ENCODE data around the gene RIN2.
"Not testable (repeated sequence)": the region's sequence is repeated elsewhere in the genome, so short reads cannot be mapped to it uniquely, and the experiment has no call there.

RIN2 gene

GRCh38 chr20:19750907-19751636, 7.0 kb upstream of the RIN2 start:
- in situ Hi-C loops (cut with HindIII; ENCODE audit: low pct_ligation_motif_present, low sequenced_read_pairs) = no loop called here
- Histone ChIP-seq H3K27me3 (replicated peaks) (no peaks in the 10 kb centered on the region), H3K27ac (no peak overlapping the region), H3K36me3 (replicated peaks) (no peaks in the 10 kb centered on the region), H3K4me3 (ENCODE audit: low read depth, low read length) (no peak overlapping the region)
- DNase-seq = no peak
- TF ChIP-seq CTCF (IDR thresholded peaks at IDR 0.05; ENCODE audit: low read depth, low read length, missing control alignments) = no peak

GRCh38 chr20:19754201-19754600, 3.9 kb upstream of the RIN2 start:
- H3K4me3 ChIP-seq (ENCODE audit: low read depth, low read length); H3K36me3 ChIP-seq (replicated peaks); in situ Hi-C loops (cut with HindIII; ENCODE audit: low pct_ligation_motif_present, low sequenced_read_pairs); H3K27ac ChIP-seq; DNase-seq; H3K27me3 ChIP-seq (replicated peaks): not testable (repeated sequence)

DNA sequence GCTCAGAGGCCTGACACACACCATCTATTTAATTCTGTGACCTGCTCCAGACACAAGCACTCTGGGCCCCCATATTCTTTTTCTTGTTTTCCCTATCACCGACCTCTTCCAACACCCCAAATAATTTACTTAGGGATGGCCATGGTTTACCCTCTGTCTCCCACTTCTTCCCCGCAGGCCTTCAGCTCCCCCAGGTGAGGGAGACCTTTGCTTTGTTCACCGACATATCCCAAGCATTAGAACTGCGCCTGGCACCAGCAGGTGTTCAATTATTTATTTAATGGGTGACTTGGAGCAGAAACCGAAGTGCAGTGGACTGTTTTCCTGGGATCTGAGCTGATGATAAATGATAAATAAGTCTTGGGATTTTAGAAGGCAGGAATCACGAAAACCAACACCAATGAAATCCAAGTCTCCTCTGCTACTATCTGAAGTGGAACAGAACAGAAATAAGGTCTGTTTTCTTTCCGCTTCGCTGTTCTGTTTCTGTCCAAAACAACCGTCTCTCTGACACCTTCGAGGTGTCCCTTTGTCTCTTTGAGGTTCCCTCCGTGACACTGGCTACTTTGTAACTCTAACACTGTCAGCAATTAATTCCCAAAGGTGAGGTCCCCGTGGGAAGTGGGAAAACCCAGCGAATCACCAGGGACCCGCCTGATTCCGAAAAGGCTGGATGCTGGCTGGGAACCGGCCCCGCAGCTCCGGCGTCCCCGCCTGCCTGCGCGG, 1.1 kb upstream of the RIN2 start:
- no peak for DNase-seq
- no peak for TF ChIP-seq CTCF (IDR thresholded peaks at IDR 0.05; ENCODE audit: low read depth, low read length, missing control alignments)
- peak overlapping the region; percentile 28 for H3K27ac ChIP-seq
- in situ Hi-C loops (cut with HindIII; ENCODE audit: low pct_ligation_motif_present, low sequenced_read_pairs) = no loop called here
- peak overlapping the region; percentile 87 for H3K4me3 ChIP-seq (ENCODE audit: low read depth, low read length)
- no peaks in the 10 kb centered on the region for H3K36me3 ChIP-seq (replicated peaks)
- H3K27me3 ChIP-seq (replicated peaks) = no peaks in the 10 kb centered on the region

DNA sequence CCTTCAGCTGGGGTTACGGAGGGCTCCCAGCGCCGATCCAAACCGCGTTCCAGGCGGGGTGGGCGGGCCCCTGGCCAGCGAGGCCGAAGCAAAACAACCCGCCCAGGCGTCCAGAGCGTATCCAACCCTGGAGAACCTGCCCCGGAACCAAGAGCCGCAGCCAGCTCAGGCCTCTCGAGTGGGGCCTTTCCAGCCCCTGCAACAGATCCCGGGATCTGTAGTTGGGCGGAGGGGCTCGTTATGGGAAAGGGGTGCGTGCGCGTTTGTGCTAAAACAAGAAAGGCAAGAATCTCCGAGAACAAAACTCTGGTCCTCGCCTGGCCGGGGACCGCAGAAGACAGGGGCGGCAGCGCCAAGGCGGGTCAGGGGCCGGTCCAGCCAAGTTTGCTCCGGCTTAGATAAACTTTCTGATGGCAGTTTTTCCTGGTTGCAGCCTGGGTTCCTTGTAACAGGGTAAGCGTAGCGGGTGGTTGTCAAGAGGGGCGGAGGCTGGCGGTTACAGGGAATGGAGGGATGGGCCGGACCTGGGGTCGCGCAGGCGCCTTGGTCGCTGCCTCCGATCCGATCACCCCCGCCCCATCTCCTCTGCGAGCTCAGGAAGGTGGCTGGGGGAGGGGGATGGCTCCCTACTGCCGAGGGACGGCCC, 448 bp upstream of the RIN2 start:
- in situ Hi-C loops (cut with HindIII; ENCODE audit: low pct_ligation_motif_present, low sequenced_read_pairs) = no loop called here
- Histone ChIP-seq H3K27me3 (replicated peaks) (no peaks in the 10 kb centered on the region), H3K36me3 (replicated peaks) (no peaks in the 10 kb centered on the region), H3K4me3 (ENCODE audit: low read depth, low read length) (peak overlapping the region; percentile 87), H3K27ac (peak overlapping the region; percentile 28)
- no peak for TF ChIP-seq CTCF (IDR thresholded peaks at IDR 0.05; ENCODE audit: low read depth, low read length, missing control alignments)
- DNase-seq = peak; percentile 79

GRCh38 chr20:19758501-19759331, 658 bp downstream of the RIN2 start:
- no peaks in the 10 kb centered on the region for H3K27me3 ChIP-seq (replicated peaks)
- H3K27ac ChIP-seq = no peak overlapping the region
- peak overlapping the region; percentile 87 for H3K4me3 ChIP-seq (ENCODE audit: low read depth, low read length)
- no peaks in the 10 kb centered on the region for H3K36me3 ChIP-seq (replicated peaks)
- no peak for DNase-seq
- TF ChIP-seq CTCF (IDR thresholded peaks at IDR 0.05; ENCODE audit: low read depth, low read length, missing control alignments) = no peak
- in situ Hi-C loops (cut with HindIII; ENCODE audit: low pct_ligation_motif_present, low sequenced_read_pairs) = no loop called here
